NCI-H1105 treated with DMSO at 0.1 percent for 48 hours (cell line): ENCODE results near the gene HOXB2.

ENCODE experiments used
- DNase-seq: peaks from one replicate; lab custom pipeline; 2025; lab: John Stamatoyannopoulos, UW

Gene HOXB2

GRCh38 chr17:48565925-48566710, 21.2 kb upstream of the HOXB2 start:
- DNase-seq: no peak

GRCh38 chr17:48565022-48565554, 20.2 kb upstream of the HOXB2 start:
- no peak for DNase-seq

- DNase-seq: peak; percentile 24
Measured at GRCh38 chr17:48564188-48565021, 19.5 kb upstream of the HOXB2 start.

- no peak for DNase-seq
Measured at GRCh38 chr17:48563867-48564187, 18.9 kb upstream of the HOXB2 start.

- no peak for DNase-seq
Measured at GRCh38 chr17:48563385-48563838, 18.5 kb upstream of the HOXB2 start.

GRCh38 chr17:48562934-48563333, 18.0 kb upstream of the HOXB2 start:
- DNase-seq: no peak

- DNase-seq: no peak
Measured at GRCh38 chr17:48561884-48562810, 17.2 kb upstream of the HOXB2 start.

GRCh38 chr17:48559840-48560817, 15.2 kb upstream of the HOXB2 start:
- DNase-seq: no peak

GRCh38 chr17:48559122-48559839, 14.4 kb upstream of the HOXB2 start:
- no peak for DNase-seq

GRCh38 chr17:48558831-48559121, 13.9 kb upstream of the HOXB2 start:
- DNase-seq: no peak

- no peak for DNase-seq
Measured at GRCh38 chr17:48558057-48558830, 13.3 kb upstream of the HOXB2 start.

- no peak for DNase-seq
Measured at GRCh38 chr17:48556576-48557401, 11.9 kb upstream of the HOXB2 start.

- DNase-seq: no peak
Measured at GRCh38 chr17:48556229-48556575, 11.3 kb upstream of the HOXB2 start.

- peak; percentile 85 for DNase-seq
Measured at GRCh38 chr17:48555258-48556228, 10.6 kb upstream of the HOXB2 start.

- peak; percentile 42 for DNase-seq
Measured at GRCh38 chr17:48554412-48555257, 9.7 kb upstream of the HOXB2 start.

- DNase-seq: no peak
Measured at GRCh38 chr17:48553826-48554225, 8.9 kb upstream of the HOXB2 start.

- DNase-seq: no peak
Measured at GRCh38 chr17:48553190-48553547, 8.3 kb upstream of the HOXB2 start.
